HepG2 (cell line): ENCODE measurements around the gene LRRC70. TPM values are rescaled to one million over a fixed set of nuclear protein-coding genes. Genes with fewer than 3 reads are reported as not detected.

Experiments used
- ADNP ChIP-seq: sonication (generic); formaldehyde crosslinking; IDR thresholded peaks from 2 replicates; pipeline ENCODE4 v1.4.0; 2020; ENCODE audit warnings: missing genetic modification reagents
- BRF2 ChIP-seq: sonication (generic); formaldehyde crosslinking; IDR thresholded peaks from 2 replicates; pipeline ENCODE4 v1.8.1; 2022; ENCODE audit warnings: mild to moderate bottlenecking, missing genetic modification reagents
- HNRNPH1 ChIP-seq: fragments of 200-400 bp; formaldehyde crosslinking; optimal IDR thresholded peaks from 2 replicates; pipeline ENCODE3; 2017; ENCODE audit warnings: mild to moderate bottlenecking, low read depth, low read length
- KLF13 ChIP-seq: sonication (generic); formaldehyde crosslinking; IDR thresholded peaks from 2 replicates; pipeline ENCODE4 v1.4.0; 2020; ENCODE audit warnings: mild to moderate bottlenecking, missing genetic modification reagents
- LBX2 ChIP-seq: sonication (generic); formaldehyde crosslinking; IDR thresholded peaks from 2 replicates; pipeline ENCODE4 v1.5.0; 2020; ENCODE audit warnings: missing genetic modification reagents, mild to moderate bottlenecking, borderline replicate concordance
- NONO ChIP-seq, 2 experiments: fragments of 450-650 bp in 1 of 2; sonication (generic) in 1 of 2; formaldehyde crosslinking in 1 of 2; IDR thresholded peaks in 1 of 2; conservative IDR thresholded peaks in 1 of 2; 2 replicates each; pipeline versions ENCODE4 v1.6.1 to v1.8.0; 2017 to 2022; ENCODE audit warnings: mild to moderate bottlenecking in 1 of 2, missing genetic modification reagents in 1 of 2, moderate library complexity in 1 of 2
- PTBP1 ChIP-seq: fragments of 200-400 bp; formaldehyde crosslinking; IDR thresholded peaks from 2 replicates; pipeline ENCODE4 v1.6.1; 2018; ENCODE audit warnings: low read length, low read depth; ENCODE audit not compliant: poor library complexity, severe bottlenecking
- ZC3H13 ChIP-seq: sonication (generic); formaldehyde crosslinking; IDR thresholded peaks from 2 replicates; pipeline ENCODE4 v1.8.1; 2023; ENCODE audit warnings: mild to moderate bottlenecking, missing genetic modification reagents, moderate library complexity
- ZNF280D ChIP-seq: sonication (generic); formaldehyde crosslinking; IDR thresholded peaks from 2 replicates; pipeline ENCODE4 v1.5.1; 2020; ENCODE audit warnings: mild to moderate bottlenecking, missing genetic modification reagents
- ZNF644 ChIP-seq: IDR thresholded peaks from 2 replicates; pipeline ENCODE4 v1.6.1; 2016; ENCODE audit warnings: low read depth
- polyA plus RNA-seq, 8 experiments: library from polyadenylated mRNA; depleted of rRNA in 3 of 8; stranded (reverse) in 7 of 8; unstranded in 1 of 8; fragments of >200 nt; fragmentation: Illumina TruSeq in 4 of 8; extraction: Trizol in 4 of 8; gene quantifications; 2 replicates each; pipeline versions ENCODE4 v1.2.1 to v1.2.3, GENCODE V29; 2011 to 2016; ENCODE audit warnings: low read depth in 4 of 8, missing spikeins in 1 of 8, mixed read lengths in 1 of 8; ENCODE audit not compliant: insufficient read depth in 1 of 8
- total RNA-seq, 5 experiments: library from RNA; depleted of rRNA; stranded (reverse); fragments of >200 nt; fragmentation: Illumina TruSeq; extraction: Trizol; gene quantifications; 2 replicates each; pipeline ENCODE4 v1.2.3, GENCODE V29; 2016; ENCODE audit warnings: low read depth in 1 of 5

LRRC70 gene
- total and polyA plus RNA-seq, 2 of the 13 experiments (the other 11 are each of a cell fraction or from before 2014, with no cell fraction given) = 0.05 to 0.71 TPM

- TF ChIP-seq ADNP (CRISPR knock-in tag) (no peak), HNRNPH1 (no peak), KLF13 (CRISPR knock-in tag) (no peak), BRF2 (CRISPR knock-in tag) (no peak), LBX2 (CRISPR knock-in tag) (no peak), ZNF644 (no peak), NONO (IDR thresholded peaks at IDR 0.05) (no peak), NONO (CRISPR knock-in tag; conservative IDR thresholded peaks at IDR 0.05) (no peak), ZNF280D (CRISPR knock-in tag) (no peak), PTBP1 (no peak), ZC3H13 (CRISPR knock-in tag) (no peak)
These were observed 4.0 kb upstream of the LRRC70 start (continued) for GRCh38 chr5:62574599-62574998.
